ENCODE results near the gene PDE4D.

PDE4D gene

GRCh38 chr5:59257488-59258400 lies 635.8 kb downstream of the PDE4D start:
- no peak overlapping the region for H3K27ac ChIP-seq
- H3K36me3 ChIP-seq = no peaks in the 10 kb centered on the region
- no peak for TF ChIP-seq Cebpa-rat (IDR thresholded peaks at IDR 0.05)
- H3K9me3 ChIP-seq (replicated peaks in 1 of 11) = no peaks in the 10 kb centered on the region
- no peaks in the 10 kb centered on the region for H4K20me1 ChIP-seq
- H3K4me3 ChIP-seq = no peak overlapping the region
- H3K4me2 ChIP-seq = no peak overlapping the region
- H3K27me3 ChIP-seq = no peaks in the 10 kb centered on the region
- H3K9ac ChIP-seq = no peak overlapping the region
- no peaks in the 10 kb centered on the region; a peak in 1 of 20 replicates for H3K4me1 ChIP-seq

GRCh38 chr5:59256331-59256730 lies 637.2 kb downstream of the PDE4D start:
- no peak for TF ChIP-seq Cebpa-rat (IDR thresholded peaks at IDR 0.05)
- Histone ChIP-seq H3K4me2 (no peak overlapping the region), H3K4me3 (no peak overlapping the region), H3K4me1 (no peaks in the 10 kb centered on the region; a peak in 1 of 20 replicates), H3K36me3 (no peaks in the 10 kb centered on the region), H3K27me3 (no peaks in the 10 kb centered on the region), H3K9ac (no peak overlapping the region), H3K9me3 (replicated peaks in 1 of 11) (peaks cover 0 to 4% (median 0%) of the 10 kb centered on the region in 11 experiments; a peak in 1 of 22 replicates), H3K27ac (no peak overlapping the region), H4K20me1 (no peaks in the 10 kb centered on the region)

DNA sequence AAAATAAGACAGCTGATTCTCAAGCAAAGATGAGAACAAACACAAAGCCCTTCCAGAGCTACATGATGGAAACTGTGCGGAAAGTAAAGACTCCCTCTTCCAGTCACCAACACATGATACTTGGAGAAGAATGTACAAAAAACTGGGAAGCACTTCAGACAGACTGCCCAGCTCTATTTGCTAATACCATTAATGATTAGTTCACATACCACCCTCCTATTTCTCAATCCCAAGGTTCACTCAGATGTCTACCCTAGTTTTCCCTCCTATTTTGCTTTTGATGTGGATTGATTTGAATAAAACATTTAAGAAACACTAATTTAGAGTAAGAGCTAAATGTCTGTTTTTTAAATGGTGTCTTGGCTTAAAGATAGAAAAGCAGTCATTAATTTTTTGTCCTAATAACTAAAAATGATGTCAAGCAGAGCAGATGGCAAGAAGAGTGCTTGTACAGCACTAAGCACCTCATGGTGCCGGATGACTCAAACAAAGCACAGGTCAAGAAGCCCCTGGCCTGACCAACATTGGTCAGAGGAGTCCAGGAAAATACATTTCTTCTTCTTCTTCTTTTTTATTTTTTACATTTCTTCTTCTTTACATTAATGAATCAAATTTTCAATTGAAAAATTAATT lies 639.4 kb downstream of the PDE4D start:
- no peak overlapping the region for H3K9ac ChIP-seq
- TF ChIP-seq Cebpa-rat (IDR thresholded peaks at IDR 0.05) = no peak
- no peaks in the 10 kb centered on the region for H3K36me3 ChIP-seq
- no peak overlapping the region for H3K4me2 ChIP-seq
- no peaks in the 10 kb centered on the region; a peak in 1 of 20 replicates for H3K4me1 ChIP-seq
- no peak overlapping the region for H3K4me3 ChIP-seq
- no peak overlapping the region for H3K27ac ChIP-seq
- H4K20me1 ChIP-seq = no peaks in the 10 kb centered on the region
- peaks cover 0 to 7% (median 0%) of the 10 kb centered on the region in 11 experiments; a peak in 1 of 22 replicates for H3K9me3 ChIP-seq (replicated peaks in 1 of 11)
- no peaks in the 10 kb centered on the region for H3K27me3 ChIP-seq

- Histone ChIP-seq H3K36me3 (no peaks in the 10 kb centered on the region), H4K20me1 (no peaks in the 10 kb centered on the region), H3K4me1 (no peaks in the 10 kb centered on the region; a peak in 1 of 20 replicates), H3K4me3 (no peak overlapping the region), H3K4me2 (no peak overlapping the region), H3K9me3 (replicated peaks in 1 of 11) (peaks cover 0 to 7% (median 0%) of the 10 kb centered on the region in 11 experiments; a peak in 1 of 22 replicates), H3K9ac (no peak overlapping the region), H3K27ac (no peak overlapping the region), H3K27me3 (no peaks in the 10 kb centered on the region)
- no peak for TF ChIP-seq Cebpa-rat (IDR thresholded peaks at IDR 0.05)
Measured at GRCh38 chr5:59253625-59254024, 639.9 kb downstream of the PDE4D start.

DNA sequence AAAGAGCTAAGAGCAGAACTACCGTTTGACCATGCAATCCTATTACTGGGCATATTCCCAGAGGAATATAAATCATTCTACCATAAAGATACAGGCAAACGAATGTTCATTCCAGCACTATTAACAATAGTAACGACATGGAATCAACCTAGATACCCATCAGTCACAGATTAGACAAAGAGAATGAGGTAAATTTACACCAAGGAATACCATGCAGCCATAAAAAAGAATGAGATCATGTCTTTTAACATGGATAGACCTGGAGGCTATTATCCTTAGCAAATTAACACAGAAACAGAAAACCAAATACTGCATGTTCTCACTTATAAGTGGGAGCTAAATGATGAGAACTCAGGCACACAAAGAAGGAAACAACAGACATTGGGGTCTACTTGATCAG lies 641.9 kb downstream of the PDE4D start:
- Histone ChIP-seq H3K9ac (no peak overlapping the region), H3K4me2 (no peak overlapping the region), H3K9me3 (replicated peaks in 1 of 11) (peaks cover 0 to 7% (median 0%) of the 10 kb centered on the region in 11 experiments; a peak in 1 of 22 replicates), H3K36me3 (no peaks in the 10 kb centered on the region), H3K27me3 (no peaks in the 10 kb centered on the region), H4K20me1 (no peaks in the 10 kb centered on the region), H3K4me1 (no peaks in the 10 kb centered on the region; a peak in 1 of 20 replicates), H3K27ac (no peak overlapping the region), H3K4me3 (no peak overlapping the region)
- TF ChIP-seq Cebpa-rat (IDR thresholded peaks at IDR 0.05) = no peak

GRCh38 chr5:59249726-59250125 lies 643.8 kb downstream of the PDE4D start:
- Histone ChIP-seq H3K4me1 (no peaks in the 10 kb centered on the region), H3K4me2 (no peak overlapping the region), H4K20me1 (no peaks in the 10 kb centered on the region), H3K27me3 (no peaks in the 10 kb centered on the region), H3K9me3 (replicated peaks in 1 of 11) (peaks cover 0 to 7% (median 0%) of the 10 kb centered on the region in 11 experiments; a peak in 1 of 22 replicates), H3K9ac (no peak overlapping the region), H3K27ac (no peak overlapping the region), H3K4me3 (no peak overlapping the region), H3K36me3 (no peaks in the 10 kb centered on the region)
- TF ChIP-seq Cebpa-rat (IDR thresholded peaks at IDR 0.05) = no peak

GRCh38 chr5:59249160-59249559 lies 644.4 kb downstream of the PDE4D start:
- Histone ChIP-seq H3K27me3 (no peaks in the 10 kb centered on the region), H3K9ac (no peak overlapping the region), H3K4me1 (no peaks in the 10 kb centered on the region), H4K20me1 (no peaks in the 10 kb centered on the region), H3K9me3 (replicated peaks in 1 of 11) (peaks cover 0 to 7% (median 0%) of the 10 kb centered on the region in 11 experiments; a peak in 1 of 22 replicates), H3K27ac (no peak overlapping the region), H3K36me3 (no peaks in the 10 kb centered on the region), H3K4me3 (no peak overlapping the region), H3K4me2 (no peak overlapping the region)
- no peak for TF ChIP-seq Cebpa-rat (IDR thresholded peaks at IDR 0.05)

GRCh38 chr5:59246882-59247281 lies 646.6 kb downstream of the PDE4D start:
- no peak overlapping the region for H3K27ac ChIP-seq
- no peaks in the 10 kb centered on the region for H3K4me1 ChIP-seq
- no peaks in the 10 kb centered on the region for H4K20me1 ChIP-seq
- no peak for TF ChIP-seq Cebpa-rat (IDR thresholded peaks at IDR 0.05)
- H3K4me2 ChIP-seq = no peak overlapping the region
- H3K27me3 ChIP-seq = no peaks in the 10 kb centered on the region
- no peaks in the 10 kb centered on the region for H3K36me3 ChIP-seq
- no peak overlapping the region for H3K9ac ChIP-seq
- H3K4me3 ChIP-seq = no peak overlapping the region
- H3K9me3 ChIP-seq (replicated peaks in 1 of 11) = peaks cover 0 to 7% (median 0%) of the 10 kb centered on the region in 11 experiments; a peak in 1 of 22 replicates

- Histone ChIP-seq H3K27ac (no peak overlapping the region), H3K9ac (no peak overlapping the region), H4K20me1 (no peaks in the 10 kb centered on the region), H3K9me3 (replicated peaks in 1 of 11) (peaks cover 0 to 3% (median 0%) of the 10 kb centered on the region in 11 experiments; a peak in 1 of 22 replicates), H3K27me3 (no peaks in the 10 kb centered on the region), H3K4me1 (no peaks in the 10 kb centered on the region), H3K4me3 (no peak overlapping the region), H3K4me2 (no peak overlapping the region), H3K36me3 (no peaks in the 10 kb centered on the region)
- TF ChIP-seq Cebpa-rat (IDR thresholded peaks at IDR 0.05) = no peak
Measured at GRCh38 chr5:59246145-59246869, 647.2 kb downstream of the PDE4D start.

Data from BLaER1 treated with 17β-estradiol and CSF1 and Interleukin-3, amounts not matched to agents 10 nM and 100 nM (cell line).